ENCODE data around the gene KCNG1.
A peak's percentile ranks its signal among the peaks of the same experiment; 100 is the strongest.

KCNG1 gene

DNA sequence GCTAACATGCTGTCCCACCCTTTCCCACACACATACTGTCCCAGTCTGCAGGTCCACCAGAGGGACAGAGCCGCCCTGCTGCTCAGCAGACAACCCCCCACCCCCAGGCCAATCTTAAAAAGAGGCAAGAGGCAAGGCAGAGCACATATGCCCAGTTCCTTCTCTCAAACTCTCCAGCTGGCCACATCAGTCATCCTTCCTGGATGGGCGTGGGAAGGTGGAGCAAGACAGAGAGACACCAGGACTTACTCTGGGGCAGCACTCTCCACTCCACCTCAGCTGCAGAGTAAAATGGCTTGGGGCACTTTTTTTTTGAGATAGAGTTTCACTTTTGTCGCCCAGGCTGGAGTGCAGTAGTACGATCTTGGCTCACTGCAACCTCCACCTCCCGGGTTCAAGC is 53.5 kb downstream of the KCNG1 start:
- no peak overlapping the region for H3K4me3 ChIP-seq (ENCODE audit: low read depth, low read length)
- no peaks in the 10 kb centered on the region for H3K4me1 ChIP-seq
- H3K9me3 ChIP-seq: no peaks in the 10 kb centered on the region
- H3K36me3 ChIP-seq: no peaks in the 10 kb centered on the region
- peaks cover 12% of the 10 kb centered on the region for H3K27me3 ChIP-seq
- TF ChIP-seq, protein P1, sequence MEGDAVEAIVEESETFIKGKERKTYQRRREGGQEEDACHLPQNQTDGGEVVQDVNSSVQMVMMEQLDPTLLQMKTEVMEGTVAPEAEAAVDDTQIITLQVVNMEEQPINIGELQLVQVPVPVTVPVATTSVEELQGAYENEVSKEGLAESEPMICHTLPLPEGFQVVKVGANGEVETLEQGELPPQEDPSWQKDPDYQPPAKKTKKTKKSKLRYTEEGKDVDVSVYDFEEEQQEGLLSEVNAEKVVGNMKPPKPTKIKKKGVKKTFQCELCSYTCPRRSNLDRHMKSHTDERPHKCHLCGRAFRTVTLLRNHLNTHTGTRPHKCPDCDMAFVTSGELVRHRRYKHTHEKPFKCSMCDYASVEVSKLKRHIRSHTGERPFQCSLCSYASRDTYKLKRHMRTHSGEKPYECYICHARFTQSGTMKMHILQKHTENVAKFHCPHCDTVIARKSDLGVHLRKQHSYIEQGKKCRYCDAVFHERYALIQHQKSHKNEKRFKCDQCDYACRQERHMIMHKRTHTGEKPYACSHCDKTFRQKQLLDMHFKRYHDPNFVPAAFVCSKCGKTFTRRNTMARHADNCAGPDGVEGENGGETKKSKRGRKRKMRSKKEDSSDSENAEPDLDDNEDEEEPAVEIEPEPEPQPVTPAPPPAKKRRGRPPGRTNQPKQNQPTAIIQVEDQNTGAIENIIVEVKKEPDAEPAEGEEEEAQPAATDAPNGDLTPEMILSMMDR (IDR thresholded peaks at IDR 0.05; ENCODE audit: low read depth, low read length): no peak
- no peak for DNase-seq

DNA sequence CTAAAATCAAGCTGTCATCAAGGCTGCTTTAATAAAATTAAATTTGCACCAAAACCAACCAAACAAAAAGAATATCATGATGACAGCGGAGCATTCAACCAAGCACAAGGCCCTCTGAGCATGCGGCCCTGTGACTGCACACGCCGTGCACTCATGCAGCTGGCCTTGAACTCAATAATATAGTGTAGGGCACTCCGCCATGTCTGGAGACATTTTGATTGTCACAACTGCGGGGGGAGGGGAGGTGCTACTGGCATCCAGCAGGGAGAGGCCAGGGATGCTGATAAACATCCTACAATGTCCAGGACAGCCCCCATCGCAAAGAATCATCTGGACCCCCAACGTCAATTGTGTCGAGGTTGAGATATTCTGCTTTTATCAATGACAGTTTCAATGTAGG is 54.6 kb downstream of the KCNG1 start:
- Histone ChIP-seq H3K9me3 (no peaks in the 10 kb centered on the region), H3K36me3 (no peaks in the 10 kb centered on the region), H3K27me3 (peaks cover 12% of the 10 kb centered on the region), H3K4me1 (no peaks in the 10 kb centered on the region), H3K4me3 (ENCODE audit: low read depth, low read length) (no peak overlapping the region)
- TF ChIP-seq, protein P1 (IDR thresholded peaks at IDR 0.05; ENCODE audit: low read depth, low read length): no peak
- DNase-seq: no peak

DNA sequence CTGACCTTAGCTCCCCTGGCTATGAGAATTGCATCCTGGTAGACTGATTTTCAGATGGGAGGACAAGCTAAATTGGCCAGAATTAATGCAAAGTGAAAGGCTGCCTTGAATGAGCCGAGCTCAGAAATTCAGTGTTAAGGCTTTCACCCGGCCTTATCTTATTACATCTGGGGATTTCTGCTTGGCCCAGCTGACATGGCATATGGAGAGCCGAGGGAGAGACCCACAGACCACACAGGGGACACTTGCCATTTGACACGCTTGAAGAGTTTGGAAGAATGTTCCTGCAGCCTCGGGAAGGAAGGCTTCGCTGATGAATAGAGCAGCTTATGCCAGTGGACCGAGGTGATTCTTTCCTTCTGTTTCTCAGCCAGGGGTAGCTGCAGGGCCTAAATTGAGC is 55.3 kb downstream of the KCNG1 start:
- peaks cover 12% of the 10 kb centered on the region; the same call in 1 of the 2 replicates for H3K27me3 ChIP-seq
- DNase-seq: no peak

DNA sequence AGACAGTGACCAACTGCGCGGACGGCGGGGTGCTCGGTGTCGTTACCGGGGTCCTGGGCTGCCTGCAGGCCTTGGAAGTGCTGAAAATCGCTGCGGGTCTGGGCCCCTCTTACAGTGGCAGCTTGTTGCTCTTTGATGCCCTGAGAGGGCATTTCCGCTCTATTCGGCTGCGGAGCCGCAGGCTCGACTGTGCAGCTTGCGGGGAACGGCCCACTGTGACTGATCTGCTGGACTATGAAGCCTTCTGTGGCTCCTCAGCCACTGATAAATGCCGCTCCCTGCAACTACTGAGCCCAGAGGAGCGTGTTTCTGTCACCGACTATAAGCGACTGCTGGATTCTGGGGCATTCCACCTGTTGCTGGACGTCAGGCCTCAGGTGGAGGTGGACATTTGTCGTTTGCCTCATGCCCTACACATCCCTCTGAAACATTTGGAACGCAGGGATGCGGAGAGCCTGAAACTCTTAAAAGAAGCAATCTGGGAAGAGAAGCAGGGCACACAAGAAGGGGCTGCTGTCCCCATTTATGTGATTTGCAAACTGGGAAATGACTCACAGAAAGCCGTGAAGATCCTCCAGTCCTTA is 63.3 kb downstream of the KCNG1 start:
- no peak for DNase-seq
- no peaks in the 10 kb centered on the region for H3K9me3 ChIP-seq
- H3K4me3 ChIP-seq (ENCODE audit: low read depth, low read length): peak overlapping the region; percentile 92
- no peaks in the 10 kb centered on the region; the same call in 1 of the 2 replicates for H3K4me1 ChIP-seq
- H3K36me3 ChIP-seq: peaks cover 15% of the 10 kb centered on the region; the same call in 1 of the 2 replicates
- TF ChIP-seq, protein P1 (IDR thresholded peaks at IDR 0.05; ENCODE audit: low read depth, low read length): no peak
- no peaks in the 10 kb centered on the region for H3K27me3 ChIP-seq

More for the DNA sequence above, 55.3 kb downstream of the KCNG1 start:
- Histone ChIP-seq H3K9me3 (no peaks in the 10 kb centered on the region), H3K36me3 (no peaks in the 10 kb centered on the region), H3K4me1 (no peaks in the 10 kb centered on the region), H3K4me3 (ENCODE audit: low read depth, low read length) (no peak overlapping the region)
- TF ChIP-seq, protein P1 (IDR thresholded peaks at IDR 0.05; ENCODE audit: low read depth, low read length): no peak

DNA sequence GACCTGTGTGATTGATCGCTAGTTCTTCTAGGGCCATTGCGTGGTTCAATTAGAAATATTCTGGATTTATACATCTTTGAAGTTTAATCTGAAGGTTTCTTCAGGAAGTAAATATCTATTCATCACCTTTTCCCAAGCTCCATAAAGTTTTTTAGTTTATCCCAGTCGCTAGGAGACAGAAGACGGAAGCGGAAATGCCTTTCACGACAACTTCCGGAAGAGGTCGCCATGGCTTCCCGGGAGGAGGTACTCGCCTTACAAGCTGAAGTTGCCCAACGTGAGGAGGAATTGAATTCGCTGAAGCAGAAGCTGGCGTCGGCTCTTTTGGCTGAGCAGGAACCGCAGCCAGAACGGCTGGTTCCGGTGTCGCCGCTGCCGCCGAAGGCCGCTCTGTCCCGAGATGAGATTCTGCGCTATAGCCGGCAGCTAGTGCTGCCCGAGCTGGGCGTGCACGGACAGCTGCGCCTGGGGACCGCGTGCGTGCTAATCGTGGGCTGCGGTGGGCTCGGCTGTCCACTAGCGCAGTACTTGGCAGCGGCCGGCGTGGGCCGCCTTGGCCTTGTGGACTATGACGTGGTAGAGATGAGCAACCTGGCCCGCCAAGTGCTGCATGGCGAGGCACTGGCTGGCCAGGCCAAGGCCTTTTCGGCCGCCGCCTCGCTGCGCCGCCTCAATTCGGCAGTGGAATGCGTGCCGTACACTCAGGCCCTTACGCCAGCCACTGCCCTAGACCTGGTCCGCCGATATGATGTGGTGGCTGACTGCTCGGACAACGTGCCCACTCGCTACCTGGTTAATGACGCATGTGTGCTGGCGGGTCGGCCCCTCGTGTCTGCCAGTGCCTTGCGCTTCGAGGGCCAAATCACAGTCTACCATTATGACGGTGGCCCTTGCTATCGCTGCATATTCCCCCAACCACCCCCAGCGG is 64.0 kb downstream of the KCNG1 start, which contains the start of gene MOCS3:
MOCS3 (plus strand) TSS at position 204 of the 928 bp plus-strand sequence; CDS start at position 229, 25 bp downstream.
- Histone ChIP-seq H3K4me1 (no peaks in the 10 kb centered on the region; the same call in 1 of the 2 replicates), H3K27me3 (no peaks in the 10 kb centered on the region), H3K4me3 (ENCODE audit: low read depth, low read length) (peak within 1 kb of the TSS; percentile 92), H3K36me3 (peaks cover 18% of the 10 kb centered on the region), H3K9me3 (no peaks in the 10 kb centered on the region)
- DNase-seq: peak; percentile 86
- TF ChIP-seq, protein P1 (IDR thresholded peaks at IDR 0.05; ENCODE audit: low read depth, low read length): no peak
